ENCODE measurements around the gene ZFP90.
"Not testable (repeated sequence)": the region's sequence is repeated elsewhere in the genome, so short reads cannot be mapped to it uniquely, and the experiment has no call there.

Gene ZFP90

GRCh38 chr16:68519225-68519745, 19.8 kb upstream of the ZFP90 start:
- no peak for DNase-seq

- peak; percentile 57 to 92 for DNase-seq
Observed at GRCh38 chr16:68520649-68521086, 18.4 kb upstream of the ZFP90 start.

GRCh38 chr16:68524069-68524820, 14.8 kb upstream of the ZFP90 start:
- DNase-seq: no peak

GRCh38 chr16:68526143-68526781, 12.8 kb upstream of the ZFP90 start:
- peak in 1 of 2 experiments; percentile 1 for DNase-seq

GRCh38 chr16:68526782-68527145, 12.3 kb upstream of the ZFP90 start:
- no peak for DNase-seq

GRCh38 chr16:68528233-68528632, 10.9 kb upstream of the ZFP90 start:
- DNase-seq: peak in 1 of 2 experiments; percentile 21

GRCh38 chr16:68528686-68529379, 10.3 kb upstream of the ZFP90 start:
- peak; percentile 25 to 81 for DNase-seq

- no peak for DNase-seq
Observed at GRCh38 chr16:68529608-68529930, 9.5 kb upstream of the ZFP90 start.

- DNase-seq: peak; percentile 75 to 92
Observed at GRCh38 chr16:68529931-68530701, 9.0 kb upstream of the ZFP90 start.

GRCh38 chr16:68533937-68534336, 5.2 kb upstream of the ZFP90 start:
- no peak for DNase-seq

GRCh38 chr16:68535331-68535730, 3.8 kb upstream of the ZFP90 start:
- DNase-seq: no peak

GRCh38 chr16:68539711-68540239, 684 bp downstream of the ZFP90 start:
- peak in 1 of 2 experiments; percentile 31 for DNase-seq

GRCh38 chr16:68548947-68549346, 9.9 kb downstream of the ZFP90 start:
- DNase-seq: no peak

- no peak for DNase-seq
Observed at GRCh38 chr16:68553186-68553585, 14.1 kb downstream of the ZFP90 start.

- not testable (repeated sequence) for DNase-seq
Observed at GRCh38 chr16:68560341-68560740, 21.2 kb downstream of the ZFP90 start.

GRCh38 chr16:68563631-68564381, 24.7 kb downstream of the ZFP90 start:
- DNase-seq: no peak

GRCh38 chr16:68564382-68564985, 25.4 kb downstream of the ZFP90 start:
- no peak for DNase-seq

GRCh38 chr16:68574479-68574878, 35.4 kb downstream of the ZFP90 start:
- DNase-seq: no peak

- DNase-seq: no peak
Observed at GRCh38 chr16:68575082-68575481, 36.0 kb downstream of the ZFP90 start.

GRCh38 chr16:68577352-68577853, 38.3 kb downstream of the ZFP90 start:
- no peak for DNase-seq

Measured in NCI-H526 (cell line).